NB4 (cell line): ENCODE results near the gene SQOR.

Source experiments
- DNase-seq: peaks from one replicate; pipeline ENCODE4 v3.0.0; 2010; ENCODE audit warnings: low read depth
- H3K4me3 ChIP-seq: one replicate; pipeline ENCODE4 v1.5.1; 2011; ENCODE audit warnings: mild to moderate bottlenecking, low read depth, low read length, moderate library complexity
- MYC ChIP-seq: IDR thresholded peaks from 2 replicates; pipeline ENCODE4 v1.6.1; 2011; ENCODE audit warnings: low read depth, low read length
- POLR2A ChIP-seq: IDR thresholded peaks from 2 replicates; pipeline ENCODE4 v1.6.1; 2011; ENCODE audit warnings: mild to moderate bottlenecking; ENCODE audit not compliant: insufficient read length; ENCODE audit errors: extremely low read depth
- TF ChIP-seq, protein P1 (sequence below): IDR thresholded peaks from one replicate; pipeline ENCODE4 v1.5.1; 2012; ENCODE audit warnings: low read depth, low read length
- TF ChIP-seq, protein P2 (sequence below): IDR thresholded peaks from 2 replicates; pipeline ENCODE4 v1.6.1; 2011; ENCODE audit warnings: low read depth, low read length

SQOR gene

DNA sequence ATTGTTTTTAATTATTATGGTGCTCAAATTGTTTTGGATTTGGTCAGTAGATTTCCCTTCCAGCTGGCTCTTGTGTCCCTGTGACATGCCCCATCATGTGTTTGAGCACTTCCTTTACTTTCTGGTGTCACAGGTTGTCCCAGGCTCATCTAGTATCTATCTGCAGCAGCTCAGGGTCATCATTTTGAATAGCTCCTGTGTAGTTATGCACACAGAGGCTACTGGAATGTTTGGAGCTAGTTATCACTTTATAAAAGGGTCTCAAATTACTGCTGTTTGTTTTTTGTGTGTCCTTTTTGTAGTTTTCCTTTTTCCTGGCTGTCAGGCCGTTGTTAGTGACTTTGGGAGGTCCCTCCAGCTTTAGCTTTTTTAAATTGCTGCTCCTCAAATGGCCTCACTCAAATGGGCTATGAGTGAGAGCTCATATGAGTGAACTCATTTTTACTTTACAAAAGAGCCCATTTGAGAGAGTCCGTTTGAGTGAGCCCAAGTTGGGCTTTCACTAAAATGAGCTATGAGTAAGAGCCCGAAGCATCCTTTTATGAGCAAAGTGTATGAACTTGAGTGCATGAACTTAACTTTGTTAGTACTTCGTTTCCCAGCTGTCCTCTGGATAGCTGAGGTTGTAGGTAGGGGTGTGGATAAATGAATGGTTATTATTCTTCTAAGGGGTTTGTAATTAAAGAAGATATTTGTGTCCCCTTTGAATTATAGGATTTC, 43.8 kb downstream of the SQOR start:
- TF ChIP-seq, protein P1, sequence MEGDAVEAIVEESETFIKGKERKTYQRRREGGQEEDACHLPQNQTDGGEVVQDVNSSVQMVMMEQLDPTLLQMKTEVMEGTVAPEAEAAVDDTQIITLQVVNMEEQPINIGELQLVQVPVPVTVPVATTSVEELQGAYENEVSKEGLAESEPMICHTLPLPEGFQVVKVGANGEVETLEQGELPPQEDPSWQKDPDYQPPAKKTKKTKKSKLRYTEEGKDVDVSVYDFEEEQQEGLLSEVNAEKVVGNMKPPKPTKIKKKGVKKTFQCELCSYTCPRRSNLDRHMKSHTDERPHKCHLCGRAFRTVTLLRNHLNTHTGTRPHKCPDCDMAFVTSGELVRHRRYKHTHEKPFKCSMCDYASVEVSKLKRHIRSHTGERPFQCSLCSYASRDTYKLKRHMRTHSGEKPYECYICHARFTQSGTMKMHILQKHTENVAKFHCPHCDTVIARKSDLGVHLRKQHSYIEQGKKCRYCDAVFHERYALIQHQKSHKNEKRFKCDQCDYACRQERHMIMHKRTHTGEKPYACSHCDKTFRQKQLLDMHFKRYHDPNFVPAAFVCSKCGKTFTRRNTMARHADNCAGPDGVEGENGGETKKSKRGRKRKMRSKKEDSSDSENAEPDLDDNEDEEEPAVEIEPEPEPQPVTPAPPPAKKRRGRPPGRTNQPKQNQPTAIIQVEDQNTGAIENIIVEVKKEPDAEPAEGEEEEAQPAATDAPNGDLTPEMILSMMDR = no peak
- TF ChIP-seq POLR2A (no peak), MYC (no peak)
- TF ChIP-seq, protein P2, sequence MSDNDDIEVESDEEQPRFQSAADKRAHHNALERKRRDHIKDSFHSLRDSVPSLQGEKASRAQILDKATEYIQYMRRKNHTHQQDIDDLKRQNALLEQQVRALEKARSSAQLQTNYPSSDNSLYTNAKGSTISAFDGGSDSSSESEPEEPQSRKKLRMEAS = no peak
- no peak for DNase-seq
- H3K4me3 ChIP-seq = no peak overlapping the region

DNA sequence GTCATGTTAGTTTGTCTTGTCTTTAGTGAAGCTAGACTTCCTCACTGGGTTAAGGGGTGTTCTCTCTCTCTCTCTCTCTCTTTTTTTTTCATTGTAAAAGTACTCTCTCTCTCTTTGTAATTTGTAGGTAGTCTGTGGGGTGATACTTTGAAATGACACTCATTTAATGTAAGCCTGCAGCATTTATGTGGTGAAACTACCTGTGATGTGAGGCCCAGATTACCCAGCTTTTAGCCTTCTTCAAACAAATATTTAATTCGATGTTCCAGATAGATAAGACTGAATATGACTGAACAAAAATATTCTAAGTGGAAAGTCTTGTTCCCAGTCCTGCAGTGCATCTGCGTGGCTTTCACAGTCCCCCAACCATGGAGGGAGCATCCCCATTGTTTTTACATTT, 49.7 kb downstream of the SQOR start:
- TF ChIP-seq, protein P2 = no peak
- TF ChIP-seq, protein P1 = no peak
- no peak for TF ChIP-seq MYC
- TF ChIP-seq POLR2A = no peak
- no peak overlapping the region for H3K4me3 ChIP-seq
- no peak for DNase-seq

DNA sequence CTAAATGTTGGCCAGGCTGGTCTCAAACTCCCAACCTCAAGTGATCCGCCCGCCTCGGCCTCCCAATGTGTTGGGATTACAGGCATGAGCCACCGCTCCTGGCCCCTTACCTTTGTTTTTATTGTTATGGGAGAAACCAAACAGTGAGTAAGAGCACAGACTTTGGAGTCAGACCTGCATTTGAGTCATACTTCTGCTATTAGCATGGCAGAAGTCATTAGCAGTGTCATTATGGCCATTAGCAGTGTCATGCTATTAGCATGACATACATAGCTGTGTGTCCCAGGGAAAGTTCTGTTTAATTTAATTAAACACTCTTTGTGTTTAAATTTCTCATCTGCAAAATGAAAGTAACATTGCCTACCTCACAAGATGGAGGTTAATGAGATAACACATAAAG, 54.8 kb downstream of the SQOR start:
- DNase-seq = no peak
- TF ChIP-seq MYC (no peak), POLR2A (no peak)
- TF ChIP-seq, protein P1 = no peak
- TF ChIP-seq, protein P2 = no peak
- H3K4me3 ChIP-seq = no peak overlapping the region

DNA sequence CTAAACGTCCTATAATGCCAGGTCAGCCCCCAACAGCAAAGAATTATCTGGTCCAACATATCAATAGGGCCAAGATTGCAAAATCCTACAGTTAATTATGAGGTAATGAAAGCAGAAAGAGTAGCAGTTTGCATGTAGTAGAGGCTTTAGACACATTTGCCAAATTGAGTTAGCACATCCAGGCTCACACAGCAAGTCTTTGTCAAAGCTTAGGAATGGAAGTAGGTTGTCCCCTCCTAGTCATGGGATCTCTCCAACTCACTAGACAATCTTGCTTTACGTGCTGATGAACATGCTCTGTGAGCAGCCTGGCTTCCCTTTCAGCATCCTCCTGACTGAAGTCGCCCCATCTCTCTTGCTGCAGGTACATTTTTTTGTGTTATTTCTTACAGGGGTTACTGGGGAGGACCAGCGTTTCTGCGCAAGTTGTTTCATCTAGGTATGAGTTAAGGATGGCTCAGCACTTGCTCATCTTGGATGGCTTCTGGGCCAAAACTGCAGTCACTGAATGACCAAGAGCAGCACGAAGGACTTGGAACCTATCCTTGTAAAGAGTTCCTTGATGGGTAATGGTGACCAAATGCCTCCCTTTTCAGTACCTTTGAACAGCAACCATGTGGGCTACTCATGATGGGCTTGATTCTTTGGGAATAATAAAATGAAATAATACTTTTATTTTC, 55.9 kb downstream of the SQOR start:
- DNase-seq = no peak
- TF ChIP-seq, protein P1 = no peak
- no peak for TF ChIP-seq POLR2A
- no peak for TF ChIP-seq MYC
- TF ChIP-seq, protein P2 = no peak
- no peak overlapping the region for H3K4me3 ChIP-seq

DNA sequence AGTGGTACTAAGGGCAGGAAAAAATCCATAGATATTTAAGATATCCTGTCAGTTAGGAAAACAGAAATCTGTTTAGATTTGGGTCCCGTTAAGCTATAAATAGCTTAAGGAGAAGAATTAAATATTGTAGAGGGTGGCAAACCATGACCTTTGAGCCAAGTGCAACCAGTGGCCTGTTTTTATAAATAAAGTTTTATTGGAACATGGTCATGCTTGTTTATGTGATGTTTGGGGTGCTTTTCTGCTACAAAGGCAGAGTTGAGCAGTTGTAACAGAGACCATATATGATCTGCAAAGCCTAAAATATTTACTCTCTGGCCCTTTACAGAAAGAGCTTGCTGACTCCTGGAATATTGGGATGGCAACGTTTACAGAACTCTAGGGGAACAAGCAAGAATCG, 66.3 kb downstream of the SQOR start:
- TF ChIP-seq, protein P1 = no peak
- no peak for TF ChIP-seq POLR2A
- TF ChIP-seq MYC = no peak
- TF ChIP-seq, protein P2 = no peak
- no peak overlapping the region for H3K4me3 ChIP-seq

More for the DNA sequence above, 66.3 kb downstream of the SQOR start:
- DNase-seq = no peak
